PC-9 (cell line): ENCODE results near the gene CDH26. TPM values are rescaled to one million over a fixed set of nuclear protein-coding genes. Genes with fewer than 3 reads are reported as not detected.

ENCODE experiments used
- BruUV-seq: library from RNA; stranded (reverse); fragments of 400-500 nt; replicated peaks from 2 replicates; lab custom pipeline; 2021; lab: Mats Ljungman, UMichigan
- CTCF ChIA-PET: fragments of 300-600 bp; sonication (Branson Sonifier 250); formaldehyde crosslinking; loops from one replicate; lab custom pipeline; 2022; ENCODE audit warnings: antibody characterized with exemption; lab: Charles Lee
- POLR2A ChIA-PET: fragments of 300-600 bp; sonication (Branson Sonifier 250); formaldehyde crosslinking; loops from one replicate; lab custom pipeline; 2022; ENCODE audit warnings: antibody characterized with exemption; ENCODE audit not compliant: unreplicated experiment; lab: Charles Lee
- DNase-seq, 2 experiments: peaks; one replicate each; pipeline versions ENCODE4 v3.0.0 to v3.0.0-alpha.2; 2015 to 2022; ENCODE audit warnings: mixed read lengths in 1 of 2
- H2AFZ ChIP-seq: fragments of 200-600 bp; sonication (generic); 2 replicates; pipeline ENCODE4 v1.8.1; 2017; ENCODE audit warnings: antibody characterized with exemption
- H3F3A ChIP-seq: fragments of 200-600 bp; sonication (generic); 2 replicates; pipeline ENCODE4 v1.8.1; 2017; ENCODE audit warnings: antibody characterized with exemption, mild to moderate bottlenecking, low read depth; ENCODE audit not compliant: insufficient read depth
- H3K27ac ChIP-seq: fragments of 200-600 bp; sonication (generic); 2 replicates; pipeline ENCODE4 v1.6.1; 2016; ENCODE audit warnings: mixed run types
- H3K27me3 ChIP-seq: fragments of 200-600 bp; sonication (generic); 2 replicates; pipeline ENCODE4 v1.6.1; 2016; ENCODE audit warnings: low read depth, mixed run types; ENCODE audit not compliant: insufficient read depth
- H3K36me3 ChIP-seq: fragments of 200-600 bp; sonication (generic); 2 replicates; pipeline ENCODE4 v1.6.1; 2016; ENCODE audit warnings: low read depth, mixed run types
- H3K4me1 ChIP-seq: fragments of 200-600 bp; sonication (generic); replicated peaks from 2 replicates; pipeline ENCODE4 v1.6.1; 2016; ENCODE audit warnings: mixed run types; ENCODE audit not compliant: insufficient read depth
- H3K4me2 ChIP-seq: fragments of 200-600 bp; sonication (generic); 2 replicates; pipeline ENCODE4 v1.6.1; 2017; ENCODE audit warnings: mixed run types
- H3K4me3 ChIP-seq: fragments of 200-600 bp; sonication (generic); 2 replicates; pipeline ENCODE4 v1.6.1; 2016; ENCODE audit warnings: mixed run types
- H3K79me2 ChIP-seq: fragments of 200-600 bp; sonication (generic); 2 replicates; pipeline ENCODE4 v1.6.1; 2017; ENCODE audit warnings: low read depth, mixed run types
- H3K9me2 ChIP-seq: fragments of 200-600 bp; sonication (generic); 2 replicates; pipeline ENCODE4 v1.8.1; 2017; ENCODE audit warnings: mild to moderate bottlenecking; ENCODE audit not compliant: insufficient read depth
- H3K9me3 ChIP-seq: fragments of 200-600 bp; sonication (generic); 2 replicates; pipeline ENCODE4 v1.8.1; 2016; ENCODE audit warnings: low read depth; ENCODE audit not compliant: insufficient read depth
- H4K20me1 ChIP-seq: fragments of 200-600 bp; sonication (generic); 2 replicates; pipeline ENCODE4 v1.8.1; 2017; ENCODE audit not compliant: insufficient read depth
- EZH2 ChIP-seq: fragments of 200-600 bp; sonication (generic); IDR thresholded peaks from 2 replicates; pipeline ENCODE4 v1.8.0; 2017; ENCODE audit warnings: antibody characterized with exemption, low read depth
- intact Hi-C: fragments of 100-400 bp; cut with micrococcal nuclease; formaldehyde crosslinking; loops from one replicate; pipeline ENCODE4 v1.10.0; 2022; ENCODE audit not compliant: unreplicated experiment
- total RNA-seq: library from RNA; stranded (reverse); gene quantifications from 2 replicates; pipeline ENCODE4 v1.2.3, GENCODE V29; 2021
- TF ChIP-seq, protein P1 (sequence below): fragments of 200-600 bp; sonication (generic); conservative IDR thresholded peaks from 2 replicates; pipeline ENCODE4 v1.6.1; 2017; ENCODE audit warnings: mixed run types, antibody characterized with exemption, mild to moderate bottlenecking, moderate library complexity

The CDH26 gene
- total RNA-seq, 1 experiment from 2014 or later, result 1.1 TPM

DNA sequence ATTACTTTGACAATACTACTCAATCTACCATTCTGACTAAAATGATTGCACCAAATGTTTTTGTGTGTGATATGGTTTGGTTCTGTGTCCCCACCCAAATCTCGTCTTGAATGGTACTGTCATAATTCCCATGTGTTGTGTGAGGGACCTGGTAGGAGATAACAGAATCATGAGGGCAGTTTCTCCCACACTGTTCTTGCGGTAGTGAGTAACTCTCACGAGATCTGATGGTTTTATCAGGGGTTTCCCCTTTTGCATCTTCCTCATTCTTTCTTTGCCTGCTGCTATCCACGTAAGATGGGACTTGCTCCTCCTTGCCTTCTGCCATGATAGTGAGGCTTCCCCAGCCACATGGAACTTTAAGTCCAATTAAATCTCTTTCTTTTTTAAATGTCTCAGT, 45.6 kb upstream of the CDH26 start:
- intact Hi-C loops, result no loop called here

DNA sequence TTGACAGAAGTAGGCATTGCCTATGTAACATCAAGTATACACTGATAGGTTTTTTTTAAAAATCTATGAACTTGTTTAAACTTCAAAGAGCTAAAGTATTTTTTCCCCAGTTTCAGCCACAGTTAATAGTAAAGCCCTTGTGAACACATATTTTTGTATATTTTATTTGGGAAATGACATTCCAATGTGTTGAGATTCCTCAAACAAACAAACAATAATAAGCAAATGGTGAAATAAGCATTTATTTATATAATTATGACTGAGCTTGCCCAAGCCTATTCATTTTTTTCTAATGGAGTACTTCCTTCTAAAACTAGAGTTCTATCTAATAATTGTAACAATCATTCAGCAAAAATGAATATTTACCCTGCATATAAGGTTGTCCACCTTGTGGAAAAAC, 37.3 kb upstream of the CDH26 start:
- POLR2A ChIA-PET, result interaction anchor here (0.6 to 0.7 kb wide), 2 partner anchors 19 to 1187 kb away, joined by 3 read pairs; partner anchors contain the start of genes FAM217B and PPP1R3D
- Histone ChIP-seq H2AFZ (no peak overlapping the region), H3K4me1 (peaks cover 27% of the 10 kb centered on the region), H4K20me1 (no peaks in the 10 kb centered on the region), H3K9me2 (no peaks in the 10 kb centered on the region), H3K27ac (0 out of 2 replicates have a peak overlapping the region, but pooled peaks have one; percentile 1), H3F3A (peaks cover 14% of the 10 kb centered on the region), H3K4me3 (no peak overlapping the region), H3K27me3 (no peaks in the 10 kb centered on the region), H3K79me2 (no peaks in the 10 kb centered on the region), H3K4me2 (peak overlapping the region; percentile 5; the same call in 1 of the 2 replicates), H3K9me3 (0 out of 2 replicates have a peak, but pooled peaks cover 5% of the 10 kb centered on the region), H3K36me3 (0 out of 2 replicates have a peak, but pooled peaks cover 7% of the 10 kb centered on the region)
- TF ChIP-seq EZH2, result no peak
- TF ChIP-seq, protein P1, sequence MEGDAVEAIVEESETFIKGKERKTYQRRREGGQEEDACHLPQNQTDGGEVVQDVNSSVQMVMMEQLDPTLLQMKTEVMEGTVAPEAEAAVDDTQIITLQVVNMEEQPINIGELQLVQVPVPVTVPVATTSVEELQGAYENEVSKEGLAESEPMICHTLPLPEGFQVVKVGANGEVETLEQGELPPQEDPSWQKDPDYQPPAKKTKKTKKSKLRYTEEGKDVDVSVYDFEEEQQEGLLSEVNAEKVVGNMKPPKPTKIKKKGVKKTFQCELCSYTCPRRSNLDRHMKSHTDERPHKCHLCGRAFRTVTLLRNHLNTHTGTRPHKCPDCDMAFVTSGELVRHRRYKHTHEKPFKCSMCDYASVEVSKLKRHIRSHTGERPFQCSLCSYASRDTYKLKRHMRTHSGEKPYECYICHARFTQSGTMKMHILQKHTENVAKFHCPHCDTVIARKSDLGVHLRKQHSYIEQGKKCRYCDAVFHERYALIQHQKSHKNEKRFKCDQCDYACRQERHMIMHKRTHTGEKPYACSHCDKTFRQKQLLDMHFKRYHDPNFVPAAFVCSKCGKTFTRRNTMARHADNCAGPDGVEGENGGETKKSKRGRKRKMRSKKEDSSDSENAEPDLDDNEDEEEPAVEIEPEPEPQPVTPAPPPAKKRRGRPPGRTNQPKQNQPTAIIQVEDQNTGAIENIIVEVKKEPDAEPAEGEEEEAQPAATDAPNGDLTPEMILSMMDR, result no peak
- intact Hi-C loops, result no loop called here
- DNase-seq, result peak in 1 of 2 experiments; percentile 60
- CTCF ChIA-PET, result no interaction called here
- no TSS peak for BruUV-seq

More for the DNA sequence above, 45.6 kb upstream of the CDH26 start:
- Histone ChIP-seq H3F3A (no peaks in the 10 kb centered on the region; the same call in 1 of the 2 replicates), H3K4me2 (no peak overlapping the region), H3K27me3 (no peaks in the 10 kb centered on the region), H2AFZ (no peak overlapping the region), H3K4me3 (no peak overlapping the region), H3K79me2 (no peaks in the 10 kb centered on the region), H3K9me2 (no peaks in the 10 kb centered on the region), H3K27ac (no peak overlapping the region), H3K4me1 (no peaks in the 10 kb centered on the region), H3K36me3 (no peaks in the 10 kb centered on the region), H4K20me1 (no peaks in the 10 kb centered on the region), H3K9me3 (no peaks in the 10 kb centered on the region)
- no peak for DNase-seq
- CTCF ChIA-PET, result no interaction called here
- no TSS peak for BruUV-seq
- TF ChIP-seq, protein P1, result no peak
- TF ChIP-seq EZH2, result no peak
- POLR2A ChIA-PET, result no interaction called here

DNA sequence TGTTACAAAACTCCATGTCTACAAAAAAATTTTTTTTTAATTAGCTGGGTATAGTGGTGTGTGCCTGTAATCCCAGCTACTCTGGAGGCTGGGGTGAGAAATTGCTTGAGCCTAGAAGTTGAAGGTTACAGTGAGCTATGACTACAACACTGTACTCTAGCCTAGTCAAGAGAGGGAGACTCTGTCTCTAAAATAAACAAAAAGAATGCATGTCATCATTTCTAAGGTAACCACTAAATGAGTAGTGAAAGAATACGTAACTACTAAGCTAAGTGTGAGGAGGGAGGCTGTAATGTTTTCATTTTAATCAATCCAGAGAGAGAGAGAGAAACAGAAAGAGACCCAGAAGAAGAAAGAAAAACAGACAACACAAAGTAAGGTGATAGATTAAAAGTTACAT, 34.7 kb upstream of the CDH26 start:
- BruUV-seq, result no TSS peak
- intact Hi-C loops, result no loop called here
- no peak overlapping the region for H2AFZ ChIP-seq
- peaks cover 21% of the 10 kb centered on the region for H3F3A ChIP-seq
- no peaks in the 10 kb centered on the region for H3K79me2 ChIP-seq
- H3K9me3 ChIP-seq, result 0 out of 2 replicates have a peak, but pooled peaks cover 1% of the 10 kb centered on the region
- peaks cover 37% of the 10 kb centered on the region for H3K4me1 ChIP-seq
- ChIA-PET POLR2A (interaction anchor here (0.6 kb wide), 2 partner anchors 11 to 930 kb away, joined by 4 to 6 read pairs; no protein-coding TSS in a partner anchor), CTCF (no interaction called here)
- no peak for TF ChIP-seq EZH2
- TF ChIP-seq, protein P1, result no peak
- DNase-seq, result no peak
- no peaks in the 10 kb centered on the region for H4K20me1 ChIP-seq
- 0 out of 2 replicates have a peak, but pooled peaks cover 7% of the 10 kb centered on the region for H3K36me3 ChIP-seq
- no peak overlapping the region for H3K4me3 ChIP-seq
- no peak overlapping the region for H3K27ac ChIP-seq
- H3K4me2 ChIP-seq, result no peak overlapping the region
- H3K9me2 ChIP-seq, result no peaks in the 10 kb centered on the region
- no peaks in the 10 kb centered on the region for H3K27me3 ChIP-seq
